HFF-Myc (cell line): ENCODE measurements around the gene DDX18.

Experiments used
- DNase-seq: peaks from one replicate; pipeline ENCODE4 v3.0.0-alpha.2; 2011; ENCODE audit warnings: low read depth; ENCODE audit errors: extremely low read depth
- H3K4me3 ChIP-seq: replicated peaks from 2 replicates; pipeline ENCODE4 v1.5.1; 2011; ENCODE audit warnings: low read depth, mild to moderate bottlenecking, control low read depth, low read length
- CTCF ChIP-seq: IDR thresholded peaks from 2 replicates; pipeline ENCODE4 v1.5.1; 2012; ENCODE audit warnings: mild to moderate bottlenecking, low read depth, low read length, control low read depth; ENCODE audit errors: missing control alignments

The DDX18 gene

DNA sequence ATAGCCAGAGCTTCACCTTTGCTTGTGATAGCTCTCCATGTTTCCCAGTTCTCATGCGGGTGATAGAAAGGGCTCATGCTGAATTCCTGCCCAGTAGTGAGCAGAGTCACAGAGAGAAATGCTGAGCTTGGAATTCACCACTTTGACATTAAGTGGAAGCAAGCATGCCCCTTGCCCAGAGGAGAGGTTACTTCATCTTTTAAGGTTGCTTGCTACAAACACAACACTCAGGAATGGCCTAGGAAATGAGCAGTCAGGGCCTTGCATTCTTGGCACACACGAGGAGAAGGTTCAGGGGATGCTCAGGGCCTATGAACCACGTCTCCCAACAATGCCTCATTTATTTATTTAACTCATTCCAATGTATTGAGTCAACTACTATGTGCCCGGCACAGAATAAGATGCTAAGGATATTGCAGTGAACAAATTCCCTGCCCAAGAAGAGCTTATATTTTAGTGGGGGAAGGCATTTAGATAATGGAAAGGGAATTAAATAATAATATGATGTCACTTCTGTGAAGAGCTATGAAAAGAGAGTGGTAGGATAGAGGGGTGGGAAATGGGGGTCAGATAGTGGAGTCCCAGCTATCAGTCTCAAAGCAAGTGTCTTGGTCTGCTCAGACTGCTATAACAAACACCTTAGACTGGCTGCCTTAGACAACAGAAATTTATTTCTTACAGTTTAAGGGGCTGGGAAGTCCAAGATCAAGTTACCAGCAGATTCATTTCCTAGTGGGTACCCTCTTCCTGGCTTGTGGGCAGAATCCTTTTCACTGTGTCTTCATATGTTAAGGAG is 42.1 kb downstream of the DDX18 start:
- TF ChIP-seq CTCF = no peak
- peak; percentile 74 for DNase-seq

DNA sequence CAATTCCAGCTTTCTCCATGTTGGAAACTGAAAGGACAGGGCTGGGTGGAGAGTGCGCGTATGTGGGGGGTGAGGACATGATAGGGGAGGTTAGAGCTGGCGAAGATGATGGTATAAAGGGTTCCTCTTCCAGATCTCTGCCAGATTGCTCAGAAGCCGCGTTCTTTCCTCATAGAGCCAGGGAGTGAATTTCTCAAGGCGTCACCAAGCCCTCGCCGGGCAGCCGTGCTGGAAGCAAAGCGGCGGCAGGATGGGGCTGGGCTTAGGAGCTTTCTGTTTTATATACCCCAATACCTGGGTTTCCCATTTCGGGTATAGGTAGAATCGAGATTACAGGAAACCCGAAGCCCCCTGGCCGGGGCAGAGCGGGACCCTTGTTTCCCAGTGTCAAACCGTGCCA is 43.8 kb downstream of the DDX18 start:
- H3K4me3 ChIP-seq = no peak overlapping the region
- no peak for TF ChIP-seq CTCF
- DNase-seq = no peak

More for the DNA sequence above, 42.1 kb downstream of the DDX18 start:
- no peak overlapping the region for H3K4me3 ChIP-seq

GRCh38 chr2:117858892-117859531 is 44.5 kb downstream of the DDX18 start:
- no peak for DNase-seq
- no peak overlapping the region for H3K4me3 ChIP-seq

GRCh38 chr2:117859532-117859911 is 45.0 kb downstream of the DDX18 start:
- H3K4me3 ChIP-seq = no peak overlapping the region
- no peak for DNase-seq
- no peak for TF ChIP-seq CTCF

More at GRCh38 chr2:117858892-117859531, 44.5 kb downstream of the DDX18 start:
- no peak for TF ChIP-seq CTCF

- no peak overlapping the region for H3K4me3 ChIP-seq
- DNase-seq = no peak
- no peak for TF ChIP-seq CTCF
These were observed 45.6 kb downstream of the DDX18 start for GRCh38 chr2:117859924-117860647.

DNA sequence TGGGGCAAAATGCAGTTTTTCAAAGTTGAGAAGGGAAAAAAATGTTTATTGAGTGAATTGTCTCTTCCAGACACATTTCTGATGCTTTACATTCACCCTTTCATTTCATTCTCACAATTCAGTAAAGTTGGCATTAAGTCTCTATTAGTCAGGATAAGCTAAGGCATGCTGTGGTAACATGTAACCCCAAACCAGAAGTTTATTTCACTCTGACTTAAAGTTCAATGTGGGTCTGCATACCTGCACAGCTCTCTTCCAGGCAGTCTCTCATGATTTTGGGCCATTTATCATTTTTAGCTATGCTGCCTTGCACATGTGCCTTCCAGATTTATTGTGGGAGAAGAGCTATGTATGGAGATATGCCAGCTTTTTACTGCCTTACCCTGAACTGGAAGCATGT is 48.0 kb downstream of the DDX18 start:
- peak; percentile 22 for DNase-seq
- no peak for TF ChIP-seq CTCF
- no peak overlapping the region for H3K4me3 ChIP-seq
